ENCODE measurements around the gene PPP3CB.

DNA sequence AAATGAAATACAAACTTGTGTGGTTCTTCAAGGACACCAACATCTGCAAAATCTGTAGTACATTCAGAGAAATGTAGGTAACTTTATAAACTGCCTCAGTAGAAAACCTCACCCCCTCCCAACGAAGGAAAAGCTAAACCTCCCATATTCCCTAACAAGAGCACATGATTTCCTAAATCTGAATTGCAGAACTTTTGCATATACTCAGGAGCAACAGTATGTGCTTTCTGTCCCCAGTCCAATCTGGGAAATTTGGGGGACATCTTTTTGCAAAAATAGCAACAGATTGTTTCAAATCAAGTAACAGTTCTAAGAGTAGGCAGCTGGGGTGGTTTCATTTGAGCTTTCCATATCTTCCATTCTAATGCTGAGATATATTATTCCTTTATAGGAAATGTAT, 46.7 kb downstream of the PPP3CB start:
- TF ChIP-seq, protein P1, sequence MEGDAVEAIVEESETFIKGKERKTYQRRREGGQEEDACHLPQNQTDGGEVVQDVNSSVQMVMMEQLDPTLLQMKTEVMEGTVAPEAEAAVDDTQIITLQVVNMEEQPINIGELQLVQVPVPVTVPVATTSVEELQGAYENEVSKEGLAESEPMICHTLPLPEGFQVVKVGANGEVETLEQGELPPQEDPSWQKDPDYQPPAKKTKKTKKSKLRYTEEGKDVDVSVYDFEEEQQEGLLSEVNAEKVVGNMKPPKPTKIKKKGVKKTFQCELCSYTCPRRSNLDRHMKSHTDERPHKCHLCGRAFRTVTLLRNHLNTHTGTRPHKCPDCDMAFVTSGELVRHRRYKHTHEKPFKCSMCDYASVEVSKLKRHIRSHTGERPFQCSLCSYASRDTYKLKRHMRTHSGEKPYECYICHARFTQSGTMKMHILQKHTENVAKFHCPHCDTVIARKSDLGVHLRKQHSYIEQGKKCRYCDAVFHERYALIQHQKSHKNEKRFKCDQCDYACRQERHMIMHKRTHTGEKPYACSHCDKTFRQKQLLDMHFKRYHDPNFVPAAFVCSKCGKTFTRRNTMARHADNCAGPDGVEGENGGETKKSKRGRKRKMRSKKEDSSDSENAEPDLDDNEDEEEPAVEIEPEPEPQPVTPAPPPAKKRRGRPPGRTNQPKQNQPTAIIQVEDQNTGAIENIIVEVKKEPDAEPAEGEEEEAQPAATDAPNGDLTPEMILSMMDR (IDR thresholded peaks at IDR 0.05) = no peak
- no peak for TF ChIP-seq POLR2A (IDR thresholded peaks at IDR 0.05)

Data from adrenal gland (tissue), 5 donors.